GM12878 (cell line): ENCODE data around the gene PRRG1. TPM values are rescaled to one million over a fixed set of nuclear protein-coding genes. Genes with fewer than 3 reads are reported as not detected.

Experiments used
- ATAC-seq: fragments of 200-7000 bp; cut with Tn5 transposase; 3 replicates; pipeline ENCODE4 v1.9.1; 2020; ENCODE audit warnings: mild to moderate bottlenecking, moderate library complexity
- BruUV-seq: library from RNA; stranded (reverse); fragments of 400-500 nt; replicated peaks from 2 replicates; lab custom pipeline; 2021; lab: Mats Ljungman, UMichigan
- CTCF ChIA-PET: fragments of 300-600 bp; sonication (Branson Sonifier 250); formaldehyde crosslinking; extraction: SDS; loops from one replicate; lab custom pipeline; 2021; ENCODE audit warnings: inconsistent platforms; lab: Yijun Ruan, JAX
- POLR2A ChIA-PET: fragments of 350-600 bp; formaldehyde crosslinking; extraction: SDS; loops from one replicate; lab custom pipeline; 2021; ENCODE audit warnings: inconsistent platforms; lab: Charles Lee
- RAD21 ChIA-PET: fragments of 300-600 bp; sonication (Branson Sonifier 250); formaldehyde crosslinking; loops from one replicate; lab custom pipeline; 2023; ENCODE audit warnings: antibody characterized with exemption; ENCODE audit not compliant: unreplicated experiment; lab: Charles Lee
- SMC1A ChIA-PET: fragments of 300-600 bp; sonication (Branson Sonifier 250); formaldehyde crosslinking; loops from one replicate; lab custom pipeline; 2023; ENCODE audit not compliant: unreplicated experiment, uncharacterized antibody; lab: Charles Lee
- DNase-seq: peaks from one replicate; pipeline ENCODE4 v3.0.0-alpha.2; 2011; ENCODE audit warnings: low read depth, low spot score
- FAIRE-seq: peaks from 3 replicates; lab custom pipeline; 2011; peaks lifted over from hg19 to GRCh38; lab: Jason Lieb, UNC
- H2AFZ ChIP-seq: 2 replicates; pipeline ENCODE4 v1.6.0; 2011; ENCODE audit warnings: low read depth, low read length, control low read depth; ENCODE audit not compliant: control insufficient read depth
- H3K27ac ChIP-seq: 2 replicates; pipeline ENCODE4 v1.5.1; 2011; ENCODE audit warnings: control low read depth; ENCODE audit not compliant: control insufficient read depth, insufficient read depth
- H3K27me3 ChIP-seq, 2 experiments: replicated peaks in 1 of 2; 2 replicates each; pipeline versions ENCODE4 v1.6.0 to v1.6.1; 2011; ENCODE audit warnings: low read length in 1 of 2; ENCODE audit not compliant: control insufficient read depth in 2 of 2, insufficient read depth in 2 of 2
- H3K36me3 ChIP-seq, 2 experiments: 2 replicates each; pipeline ENCODE4 v1.5.1; 2011; ENCODE audit warnings: low read length in 1 of 2; ENCODE audit not compliant: control insufficient read depth in 2 of 2, insufficient read depth in 2 of 2
- H3K4me1 ChIP-seq: 2 replicates; pipeline ENCODE4 v1.6.1; 2011; ENCODE audit warnings: mild to moderate bottlenecking, low read length, moderate library complexity, mixed read lengths; ENCODE audit not compliant: control insufficient read depth, insufficient read depth
- H3K4me2 ChIP-seq: 2 replicates; pipeline ENCODE4 v1.6.0; 2011; ENCODE audit warnings: control low read depth; ENCODE audit not compliant: control insufficient read depth, insufficient read depth
- H3K4me3 ChIP-seq: fragments of 200-600 bp; sonication (generic); 2 replicates; pipeline ENCODE4 v1.5.1; 2016
- H3K79me2 ChIP-seq: 2 replicates; pipeline ENCODE4 v1.6.0; 2011; ENCODE audit warnings: low read length; ENCODE audit not compliant: control insufficient read depth, insufficient read depth
- H3K9ac ChIP-seq: 2 replicates; pipeline ENCODE4 v1.8.0; 2011; ENCODE audit warnings: low read length, control low read depth, mixed read lengths; ENCODE audit not compliant: control insufficient read depth, insufficient read depth
- H3K9me3 ChIP-seq: replicated peaks from 3 replicates; pipeline ENCODE4 v1.5.1; 2011; ENCODE audit warnings: mild to moderate bottlenecking, low read length; ENCODE audit not compliant: control insufficient read depth, insufficient read depth
- H4K20me1 ChIP-seq: 2 replicates; pipeline ENCODE4 v1.6.0; 2011; ENCODE audit not compliant: control insufficient read depth, insufficient read depth
- CHD1 ChIP-seq: IDR thresholded peaks from 2 replicates; pipeline ENCODE4 v1.6.1; 2012; ENCODE audit warnings: low read depth, low read length, improper control_type of control experiment
- CHD4 ChIP-seq: fragments of 200-600 bp; sonication (generic); IDR thresholded peaks from 2 replicates; pipeline ENCODE4 v1.6.1; 2016; ENCODE audit warnings: mild to moderate bottlenecking
- GATAD2B ChIP-seq: fragments of 450-650 bp; conservative IDR thresholded peaks from 2 replicates; pipeline ENCODE4 v1.6.1; 2017; ENCODE audit warnings: low read depth, mild to moderate bottlenecking, moderate library complexity
- HDGF ChIP-seq: fragments of 450-650 bp; IDR thresholded peaks from 2 replicates; pipeline ENCODE4 v1.6.1; 2016; ENCODE audit warnings: antibody characterized with exemption
- PML ChIP-seq: IDR thresholded peaks from 2 replicates; pipeline ENCODE4 v1.6.1; 2012; ENCODE audit warnings: low read length, inconsistent platforms
- POLR2AphosphoS2 ChIP-seq: IDR thresholded peaks from 2 replicates; pipeline ENCODE4 v1.6.1; 2011; ENCODE audit warnings: low read depth, mild to moderate bottlenecking, low read length, improper control_type of control experiment, moderate library complexity
- RAD51 ChIP-seq: fragments of 450-650 bp; IDR thresholded peaks from 2 replicates; pipeline ENCODE4 v1.6.1; 2016; ENCODE audit warnings: moderate library complexity, mild to moderate bottlenecking, inconsistent platforms
- REST ChIP-seq: IDR thresholded peaks from 2 replicates; pipeline ENCODE4 v1.6.1; 2012; ENCODE audit warnings: mild to moderate bottlenecking, low read depth, low read length
- TCF12 ChIP-seq: IDR thresholded peaks from 2 replicates; pipeline ENCODE4 v1.6.1; 2011; ENCODE audit warnings: low read depth, mild to moderate bottlenecking, low read length
- TCF3 ChIP-seq: IDR thresholded peaks from 2 replicates; pipeline ENCODE4 v1.6.1; 2012; ENCODE audit warnings: low read depth, mild to moderate bottlenecking, low read length, borderline replicate concordance; ENCODE audit not compliant: insufficient read depth
- ZNF274 ChIP-seq: IDR thresholded peaks from one replicate; pipeline ENCODE4 v1.8.0; 2011; ENCODE audit not compliant: insufficient read length, insufficient read depth
- WGBS: methylation state at CpG from one replicate; pipeline ENCODE4 v1.1.6; 2016; ENCODE audit warnings: low lambda C conversion rate; ENCODE audit not compliant: insufficient replicate concordance, insufficient coverage; ENCODE audit errors: missing lambda C conversion rate; 5-methylcytosine and 5-hydroxymethylcytosine counted together
- in situ Hi-C: fragments of 300-500 bp; cut with MboI; formaldehyde crosslinking; loops from 9 replicates; pipeline ENCODE4 v1.14.3; 2018; ENCODE audit warnings: mixed read lengths
- intact Hi-C: fragments of 100-400 bp; cut with micrococcal nuclease; formaldehyde crosslinking; loops from one replicate; pipeline ENCODE4 v1.14.2; 2022; ENCODE audit not compliant: unreplicated experiment
- polyA plus RNA-seq, 11 experiments: library from polyadenylated mRNA; depleted of rRNA in 4 of 11; unstranded in 6 of 11; stranded (reverse) in 5 of 11; fragments of >200 nt; fragmentation: Nextera tagmentation in 4 of 11; fragmentation: Illumina TruSeq in 1 of 11; extraction: Ambion mirVana in 4 of 11; extraction: Trizol in 1 of 11; gene quantifications; 1 replicate in 1 of 11; 2 replicates in 10 of 11; pipeline versions ENCODE4 v1.2.1 to v1.2.3, GENCODE V29; 2011 to 2016; ENCODE audit warnings: inconsistent platforms in 2 of 11, missing spikeins in 2 of 11, low read depth in 1 of 11
- total RNA-seq, 4 experiments: library from RNA; depleted of rRNA in 3 of 4; stranded (reverse); fragments of >200 nt in 3 of 4; fragmentation: Illumina TruSeq in 1 of 4; extraction: Trizol in 1 of 4; gene quantifications; 2 replicates each; pipeline versions ENCODE4 v1.2.1 to v1.2.3, GENCODE V29; 2013 to 2021
- TF ChIP-seq, protein P1 (sequence below): fragments of 150-350 bp; IDR thresholded peaks from 2 replicates; pipeline ENCODE4 v1.6.1; 2016; ENCODE audit warnings: low read depth, low read length
- TF ChIP-seq, protein P2 (sequence below): fragments of 450-650 bp; IDR thresholded peaks from 2 replicates; pipeline ENCODE4 v1.6.1; 2017; ENCODE audit warnings: borderline replicate concordance

The PRRG1 gene
- total and polyA plus RNA-seq, 10 of the 15 experiments (the other 5 are each of a cell fraction or from before 2014, with no cell fraction given), result not detected

DNA sequence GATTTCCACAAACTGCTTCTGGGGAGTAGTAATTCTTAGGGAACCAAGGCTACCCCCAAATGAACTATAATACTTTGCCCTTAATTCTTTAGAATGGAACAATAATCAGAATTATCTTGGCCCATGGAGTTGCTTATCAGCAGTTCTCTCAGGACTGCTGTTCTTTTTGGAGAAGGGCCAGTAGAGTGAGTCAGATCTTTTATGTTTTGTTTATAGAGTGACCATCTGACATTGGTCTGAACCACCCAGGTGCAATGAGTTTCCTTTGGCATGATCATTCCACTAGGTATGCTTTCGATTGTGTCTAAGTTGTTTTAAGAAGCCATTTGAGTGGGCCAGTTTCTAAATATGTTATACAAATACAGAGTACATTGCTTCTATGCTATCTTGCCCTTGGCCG is 31.8 kb downstream of the PRRG1 start:
- no TSS peak for BruUV-seq
- no peaks in the 10 kb centered on the region for H3K9me3 ChIP-seq
- H3K36me3 ChIP-seq, result no peaks in the 10 kb centered on the region
- 3% methylated on average over 2 of the region's 2 CpGs for WGBS
- ChIA-PET SMC1A (interaction anchor here (0.9 kb wide), 1 partner anchor 63 kb away, joined by 3 read pairs; no protein-coding TSS in a partner anchor), RAD21 (no interaction called here), CTCF (no interaction called here), POLR2A (no interaction called here)
- H3K4me1 ChIP-seq, result no peaks in the 10 kb centered on the region
- H3K79me2 ChIP-seq, result no peaks in the 10 kb centered on the region
- intact Hi-C loops (no loop called here), in situ Hi-C loops (no loop called here)
- H3K9ac ChIP-seq, result no peak overlapping the region
- no peaks in the 10 kb centered on the region for H3K27me3 ChIP-seq
- H4K20me1 ChIP-seq, result no peaks in the 10 kb centered on the region
- H2AFZ ChIP-seq, result no peak overlapping the region
- H3K27ac ChIP-seq, result no peak overlapping the region
- no peak for ATAC-seq
- no peak for DNase-seq
- H3K4me2 ChIP-seq, result no peak overlapping the region
- no peak overlapping the region for H3K4me3 ChIP-seq
- FAIRE-seq, result no peak
- TF ChIP-seq, protein P1, sequence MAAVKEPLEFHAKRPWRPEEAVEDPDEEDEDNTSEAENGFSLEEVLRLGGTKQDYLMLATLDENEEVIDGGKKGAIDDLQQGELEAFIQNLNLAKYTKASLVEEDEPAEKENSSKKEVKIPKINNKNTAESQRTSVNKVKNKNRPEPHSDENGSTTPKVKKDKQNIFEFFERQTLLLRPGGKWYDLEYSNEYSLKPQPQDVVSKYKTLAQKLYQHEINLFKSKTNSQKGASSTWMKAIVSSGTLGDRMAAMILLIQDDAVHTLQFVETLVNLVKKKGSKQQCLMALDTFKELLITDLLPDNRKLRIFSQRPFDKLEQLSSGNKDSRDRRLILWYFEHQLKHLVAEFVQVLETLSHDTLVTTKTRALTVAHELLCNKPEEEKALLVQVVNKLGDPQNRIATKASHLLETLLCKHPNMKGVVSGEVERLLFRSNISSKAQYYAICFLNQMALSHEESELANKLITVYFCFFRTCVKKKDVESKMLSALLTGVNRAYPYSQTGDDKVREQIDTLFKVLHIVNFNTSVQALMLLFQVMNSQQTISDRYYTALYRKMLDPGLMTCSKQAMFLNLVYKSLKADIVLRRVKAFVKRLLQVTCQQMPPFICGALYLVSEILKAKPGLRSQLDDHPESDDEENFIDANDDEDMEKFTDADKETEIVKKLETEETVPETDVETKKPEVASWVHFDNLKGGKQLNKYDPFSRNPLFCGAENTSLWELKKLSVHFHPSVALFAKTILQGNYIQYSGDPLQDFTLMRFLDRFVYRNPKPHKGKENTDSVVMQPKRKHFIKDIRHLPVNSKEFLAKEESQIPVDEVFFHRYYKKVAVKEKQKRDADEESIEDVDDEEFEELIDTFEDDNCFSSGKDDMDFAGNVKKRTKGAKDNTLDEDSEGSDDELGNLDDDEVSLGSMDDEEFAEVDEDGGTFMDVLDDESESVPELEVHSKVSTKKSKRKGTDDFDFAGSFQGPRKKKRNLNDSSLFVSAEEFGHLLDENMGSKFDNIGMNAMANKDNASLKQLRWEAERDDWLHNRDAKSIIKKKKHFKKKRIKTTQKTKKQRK, result no peak
- TF ChIP-seq TCF12 (no peak), POLR2AphosphoS2 (no peak), HDGF (no peak), TCF3 (no peak), GATAD2B (no peak), PML (no peak), ZNF274 (no peak), CHD1 (no peak), REST (no peak), RAD51 (no peak), CHD4 (no peak)
- TF ChIP-seq, protein P2, sequence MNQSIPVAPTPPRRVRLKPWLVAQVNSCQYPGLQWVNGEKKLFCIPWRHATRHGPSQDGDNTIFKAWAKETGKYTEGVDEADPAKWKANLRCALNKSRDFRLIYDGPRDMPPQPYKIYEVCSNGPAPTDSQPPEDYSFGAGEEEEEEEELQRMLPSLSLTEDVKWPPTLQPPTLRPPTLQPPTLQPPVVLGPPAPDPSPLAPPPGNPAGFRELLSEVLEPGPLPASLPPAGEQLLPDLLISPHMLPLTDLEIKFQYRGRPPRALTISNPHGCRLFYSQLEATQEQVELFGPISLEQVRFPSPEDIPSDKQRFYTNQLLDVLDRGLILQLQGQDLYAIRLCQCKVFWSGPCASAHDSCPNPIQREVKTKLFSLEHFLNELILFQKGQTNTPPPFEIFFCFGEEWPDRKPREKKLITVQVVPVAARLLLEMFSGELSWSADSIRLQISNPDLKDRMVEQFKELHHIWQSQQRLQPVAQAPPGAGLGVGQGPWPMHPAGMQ, result no peak
